ENCODE measurements around the gene TRANK1.

- TF ChIP-seq POLR2AphosphoS5 (IDR thresholded peaks at IDR 0.05; ENCODE audit: low read depth, low read length): no peak
- TF ChIP-seq REST (IDR thresholded peaks at IDR 0.05; ENCODE audit: insufficient read depth in 1 of 2, low read depth in 2 of 2, low read length in 2 of 2): no peak
Measured at GRCh38 chr3:36846406-36846805, 98.4 kb downstream of the TRANK1 start.

All from PFSK-1 (cell line).